Mononuclear cell (primary cell): ENCODE measurements around the gene ARL6IP4. TPM values are rescaled to one million over a fixed set of nuclear protein-coding genes. Genes with fewer than 3 reads are reported as not detected.

Experiments
- H3K27me3 ChIP-seq: 2 replicates; pipeline ENCODE4 v1.6.0; 2011; ENCODE audit warnings: low read length, control low read depth; ENCODE audit not compliant: insufficient read depth
- H3K4me1 ChIP-seq: 2 replicates; pipeline ENCODE4 v1.5.1; 2011; ENCODE audit warnings: mild to moderate bottlenecking, low read length, control low read depth; ENCODE audit not compliant: insufficient read depth
- H3K4me3 ChIP-seq: 2 replicates; pipeline ENCODE4 v1.5.1; 2011; ENCODE audit warnings: mild to moderate bottlenecking, low read length, moderate library complexity
- H3K9me3 ChIP-seq: 2 replicates; pipeline ENCODE4 v1.5.1; 2011; ENCODE audit warnings: low read depth, mild to moderate bottlenecking, control low read depth, low read length
- total RNA-seq: library from RNA; depleted of rRNA; stranded (reverse); fragments of >200 nt; gene quantifications from one replicate; pipeline ENCODE4 v1.2.3, GENCODE V29; 2012

ARL6IP4 gene
- total RNA-seq, 1 donor, result 123 TPM

DNA sequence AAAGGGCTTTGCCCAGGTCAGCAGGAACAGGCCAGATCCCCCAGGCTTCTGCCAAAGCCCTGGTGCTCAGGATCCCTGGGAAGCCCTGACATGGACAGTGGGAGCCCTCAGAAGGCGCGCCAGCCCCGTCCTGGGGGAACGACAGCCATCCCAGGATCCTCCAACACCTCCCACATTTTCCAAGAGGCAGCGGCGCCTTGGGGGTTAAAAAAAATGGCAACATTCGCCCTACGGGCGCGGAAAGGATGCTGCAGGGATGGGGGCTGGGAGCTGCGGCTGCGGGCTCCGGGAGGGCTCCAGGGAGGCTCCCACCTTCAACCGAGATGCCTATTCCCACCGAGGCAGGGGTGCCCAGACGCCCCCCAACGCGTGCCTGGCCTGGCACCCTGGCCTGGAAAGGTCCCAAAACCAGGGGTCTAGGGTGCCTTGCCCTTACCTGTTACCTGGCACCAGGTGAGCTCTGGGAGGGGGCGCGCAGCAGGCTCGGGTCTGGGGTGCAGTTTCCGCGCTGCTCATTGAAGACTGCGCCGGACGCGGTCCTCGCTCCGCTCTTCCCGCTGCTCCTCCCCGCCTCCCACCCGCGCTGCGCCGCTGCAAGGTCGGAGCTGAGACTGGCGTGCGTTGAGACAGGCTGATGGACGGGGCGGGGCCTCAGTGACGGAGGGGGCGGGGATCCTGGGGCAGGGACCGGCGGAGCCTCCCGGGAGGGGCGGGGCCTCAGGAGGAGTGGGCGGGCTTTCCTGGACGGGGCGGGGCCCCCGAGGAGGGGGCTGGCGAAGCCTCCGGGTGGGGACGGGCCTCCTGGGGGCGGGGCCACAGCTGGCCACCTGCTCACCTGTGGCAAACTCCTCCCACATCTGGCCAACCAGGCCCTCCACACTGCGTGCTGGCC, 14.4 kb upstream of the ARL6IP4 start, which contains the start of gene ABCB9:
TSS of gene ABCB9 (minus strand) at position 613 of the 892 bp plus-strand sequence. CDS start 6,228 bp downstream, outside the sequence.
- H3K27me3 ChIP-seq, result no peaks in the 10 kb centered on the region
- peak within 1 kb of the TSS; percentile 31 for H3K4me3 ChIP-seq
- peaks cover 10% of the 10 kb centered on the region for H3K4me1 ChIP-seq
- no peaks in the 10 kb centered on the region for H3K9me3 ChIP-seq

DNA sequence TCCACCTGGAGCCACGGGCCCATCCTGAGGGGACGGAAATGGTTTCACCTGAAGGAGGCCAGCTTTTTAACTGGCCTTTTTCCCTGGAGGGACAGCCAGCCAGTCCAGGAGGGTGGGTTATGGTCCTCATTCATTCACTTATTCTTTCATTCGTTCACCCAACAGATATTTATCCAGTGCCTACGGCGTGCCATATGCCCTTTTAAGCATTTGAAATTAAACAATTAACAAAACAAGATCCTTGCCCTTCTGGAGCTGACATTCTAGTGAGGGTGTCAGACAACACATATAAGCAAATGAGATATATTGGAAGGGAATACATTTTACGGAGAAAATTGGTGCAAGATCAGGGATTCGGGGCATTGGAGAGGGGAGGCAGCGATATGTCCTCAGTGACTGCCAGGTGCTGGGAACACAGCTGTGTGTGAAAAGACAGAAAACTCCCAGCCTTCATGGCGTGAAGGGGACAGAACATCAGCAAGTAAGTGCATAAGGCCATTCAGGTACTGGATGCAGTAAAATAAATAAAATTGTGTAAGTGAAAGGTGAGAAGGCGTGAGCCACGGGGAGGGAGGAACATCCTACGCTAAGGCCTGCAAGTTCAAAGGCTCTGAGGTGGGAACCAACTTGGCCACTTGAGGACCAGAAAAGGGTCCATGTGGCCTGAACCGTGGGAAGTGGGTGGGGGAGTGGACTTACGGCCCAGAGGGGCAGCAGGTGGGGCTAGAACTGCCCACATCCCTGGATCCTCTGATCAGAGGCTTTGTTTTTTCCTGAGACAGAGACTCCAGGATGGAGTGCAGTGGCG, 13.5 kb upstream of the ARL6IP4 start:
- H3K9me3 ChIP-seq, result no peaks in the 10 kb centered on the region
- no peaks in the 10 kb centered on the region for H3K27me3 ChIP-seq
- no peak overlapping the region for H3K4me3 ChIP-seq
- H3K4me1 ChIP-seq, result peaks cover 10% of the 10 kb centered on the region

DNA sequence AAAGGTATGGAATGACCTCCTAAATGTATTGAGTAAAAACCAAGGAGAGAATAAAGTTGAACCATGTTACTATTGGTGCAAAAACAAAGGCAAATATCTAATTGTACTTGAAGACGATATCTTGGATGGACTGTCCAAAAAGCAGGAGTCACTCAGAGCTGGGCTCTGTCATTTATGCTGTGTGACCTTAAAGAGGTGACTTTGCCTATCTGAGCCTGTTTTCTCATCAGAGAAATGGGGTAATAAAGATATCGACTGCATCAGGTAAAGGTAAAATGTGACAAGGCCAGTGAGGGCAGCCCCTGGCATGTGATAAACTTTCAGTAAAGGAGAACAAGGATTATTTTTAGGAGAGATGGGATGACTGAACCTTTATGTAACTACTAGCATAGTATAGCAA, 12.4 kb upstream of the ARL6IP4 start:
- Histone ChIP-seq H3K27me3 (no peaks in the 10 kb centered on the region), H3K4me3 (no peak overlapping the region), H3K9me3 (no peaks in the 10 kb centered on the region), H3K4me1 (peaks cover 10% of the 10 kb centered on the region)

DNA sequence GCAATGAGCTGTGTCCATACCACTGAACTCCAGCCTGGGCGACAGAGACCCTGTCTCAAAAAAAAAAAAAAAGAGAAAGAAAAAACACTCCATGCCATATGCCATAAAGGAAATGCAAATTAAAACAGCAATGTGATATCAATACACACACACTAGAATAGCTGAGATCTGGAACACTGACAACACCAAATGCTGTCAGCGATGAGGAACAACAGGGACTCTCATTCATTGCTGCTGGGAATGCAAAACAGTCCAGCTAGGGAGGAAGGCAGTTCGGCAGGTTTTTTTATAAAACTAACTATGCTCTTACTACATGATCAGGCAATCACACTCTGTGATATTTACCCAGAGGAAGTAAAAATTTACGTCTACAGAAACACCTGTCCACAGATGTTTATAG, 10.8 kb upstream of the ARL6IP4 start:
- Histone ChIP-seq H3K4me1 (peaks cover 19% of the 10 kb centered on the region), H3K27me3 (no peaks in the 10 kb centered on the region), H3K9me3 (no peaks in the 10 kb centered on the region), H3K4me3 (no peak overlapping the region)

DNA sequence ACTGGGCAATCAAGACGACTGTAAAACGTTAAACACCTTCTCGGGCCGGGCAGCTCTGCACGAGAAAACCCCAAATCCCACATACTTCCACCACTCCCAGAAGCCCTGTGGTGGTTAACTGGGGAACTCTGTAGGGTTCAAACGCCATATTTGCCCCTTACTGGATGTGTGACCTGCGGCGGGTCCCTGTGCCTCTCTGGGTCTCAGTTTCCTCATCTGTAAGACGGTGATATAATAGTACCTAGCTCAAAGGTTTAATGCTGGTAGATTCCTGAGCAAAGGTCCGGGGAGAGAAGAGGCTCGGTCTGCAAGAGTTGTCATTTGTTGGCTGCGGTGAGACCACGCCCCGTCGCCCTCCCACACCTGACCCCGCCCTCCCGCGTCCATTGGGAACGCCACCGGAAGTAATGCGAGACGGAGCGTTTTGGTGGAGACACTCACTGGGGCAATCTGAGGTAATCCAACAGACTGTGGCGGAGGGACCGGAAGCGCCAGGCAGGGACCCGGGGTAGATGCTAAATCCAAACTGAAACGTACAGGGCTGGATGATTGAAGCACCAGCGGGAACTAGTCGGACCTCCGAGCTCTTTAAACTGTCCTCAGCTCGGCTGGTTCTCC, 6.1 kb upstream of the ARL6IP4 start:
- Histone ChIP-seq H3K4me3 (peak overlapping the region; percentile 93), H3K4me1 (peaks cover 35% of the 10 kb centered on the region), H3K27me3 (no peaks in the 10 kb centered on the region), H3K9me3 (no peaks in the 10 kb centered on the region)

DNA sequence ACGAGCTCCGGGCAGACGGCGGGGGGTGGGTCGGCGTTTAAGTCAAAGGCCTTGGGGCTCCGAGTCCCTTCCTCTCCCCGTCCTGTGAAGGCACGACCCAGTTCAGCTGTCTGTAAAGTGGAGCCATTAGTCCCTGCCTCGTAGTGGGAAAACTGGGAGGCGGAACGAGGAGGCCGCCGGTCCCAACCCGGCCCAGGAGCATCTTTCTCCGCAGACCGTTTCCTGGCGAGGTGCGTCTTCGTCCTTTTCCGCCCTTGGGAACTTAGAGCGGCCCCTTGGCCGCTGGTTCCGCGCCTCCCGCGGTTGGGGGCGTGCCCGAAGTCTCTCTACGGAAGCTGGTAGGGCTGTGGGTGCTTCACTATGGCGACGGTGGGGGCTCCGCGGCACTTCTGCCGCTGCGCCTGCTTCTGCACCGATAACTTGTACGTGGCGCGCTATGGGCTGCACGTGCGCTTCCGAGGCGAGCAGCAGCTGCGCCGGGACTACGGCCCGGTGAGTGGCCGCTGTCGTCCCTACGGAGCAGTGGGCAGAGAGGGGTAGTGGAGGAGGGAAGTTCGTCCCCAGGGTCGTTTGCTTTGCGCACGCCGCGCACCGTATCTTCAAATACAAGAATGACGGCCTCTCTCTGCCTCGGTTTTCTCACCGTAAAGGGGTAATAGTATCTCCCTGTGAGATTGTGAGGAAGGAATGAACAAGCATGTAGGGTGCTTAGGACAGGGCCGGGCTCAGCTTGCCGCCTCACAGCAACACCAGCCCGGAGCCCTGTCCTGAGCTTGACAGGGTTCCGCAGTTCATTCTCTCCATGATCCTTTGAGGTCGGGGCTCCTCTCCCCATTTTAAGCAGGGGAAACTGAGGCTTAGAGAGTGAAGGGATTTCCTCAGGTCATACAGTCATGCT, 5.3 kb upstream of the ARL6IP4 start, which contains the start of gene OGFOD2:
TSS of gene OGFOD2 (plus strand) at position 353 of the 898 bp plus-strand sequence. CDS start at position 361, 8 bp downstream.
- no peaks in the 10 kb centered on the region for H3K27me3 ChIP-seq
- H3K4me1 ChIP-seq, result peaks cover 42% of the 10 kb centered on the region
- no peaks in the 10 kb centered on the region for H3K9me3 ChIP-seq
- peak within 1 kb of the TSS; percentile 93 for H3K4me3 ChIP-seq

DNA sequence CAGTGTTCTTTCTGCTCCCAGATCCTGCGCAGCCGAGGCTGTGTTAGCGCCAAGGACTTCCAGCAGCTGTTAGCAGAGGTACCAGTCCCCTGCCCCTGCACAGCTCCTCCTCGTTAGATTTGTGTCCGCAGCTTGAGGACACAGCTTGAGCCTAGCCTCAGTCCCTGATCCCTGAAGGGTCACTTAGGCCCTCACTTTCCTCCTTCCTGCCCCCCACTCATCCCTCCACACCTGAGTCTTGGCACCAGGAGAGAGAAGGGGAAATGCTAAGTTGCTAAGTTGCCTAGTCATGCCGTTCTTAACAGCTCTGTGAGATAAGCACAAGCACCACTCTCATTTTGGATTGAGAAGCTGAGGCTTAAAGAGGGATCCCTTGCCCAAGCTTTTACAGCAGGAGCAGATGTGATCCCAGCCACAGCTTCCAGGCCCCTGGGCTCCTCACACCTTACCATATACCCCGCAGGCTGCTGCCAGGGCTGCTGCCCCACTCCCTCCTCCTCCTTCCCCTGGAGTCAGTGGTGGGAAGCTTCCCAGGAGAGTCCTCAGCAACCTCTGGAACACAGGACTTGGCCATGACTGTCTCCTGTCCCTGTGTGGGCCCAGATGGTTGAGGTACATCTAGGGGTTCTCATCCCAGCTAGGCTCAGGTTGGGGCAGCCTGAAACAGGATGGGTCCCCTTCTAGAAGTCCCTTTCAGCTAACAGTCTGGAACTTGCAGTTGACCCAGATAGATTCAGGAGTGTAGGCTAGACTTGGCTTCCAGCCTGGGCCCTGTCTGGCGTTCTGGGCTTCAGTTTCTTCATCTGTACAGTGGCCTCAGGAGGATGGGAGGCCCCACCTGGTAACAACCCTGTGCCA, 4.5 kb upstream of the ARL6IP4 start:
- Histone ChIP-seq H3K9me3 (no peaks in the 10 kb centered on the region), H3K27me3 (no peaks in the 10 kb centered on the region), H3K4me1 (peaks cover 44% of the 10 kb centered on the region), H3K4me3 (peak overlapping the region; percentile 93)

DNA sequence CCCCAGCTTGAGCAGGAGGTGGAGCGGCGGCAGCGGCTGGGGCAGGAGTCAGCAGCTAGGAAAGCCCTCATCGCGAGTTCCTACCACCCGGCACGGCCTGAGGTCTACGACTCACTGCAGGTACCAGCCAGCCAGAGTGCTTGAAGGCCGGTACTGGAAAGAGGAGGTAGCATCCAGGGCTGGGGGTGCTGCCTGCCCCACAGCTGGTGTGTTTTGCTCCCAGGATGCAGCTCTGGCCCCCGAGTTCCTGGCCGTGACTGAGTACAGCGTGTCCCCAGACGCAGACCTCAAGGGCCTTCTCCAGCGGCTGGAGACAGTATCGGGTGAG, 3.9 kb upstream of the ARL6IP4 start:
- Histone ChIP-seq H3K9me3 (no peaks in the 10 kb centered on the region), H3K27me3 (no peaks in the 10 kb centered on the region), H3K4me3 (no peak overlapping the region), H3K4me1 (peaks cover 50% of the 10 kb centered on the region)

DNA sequence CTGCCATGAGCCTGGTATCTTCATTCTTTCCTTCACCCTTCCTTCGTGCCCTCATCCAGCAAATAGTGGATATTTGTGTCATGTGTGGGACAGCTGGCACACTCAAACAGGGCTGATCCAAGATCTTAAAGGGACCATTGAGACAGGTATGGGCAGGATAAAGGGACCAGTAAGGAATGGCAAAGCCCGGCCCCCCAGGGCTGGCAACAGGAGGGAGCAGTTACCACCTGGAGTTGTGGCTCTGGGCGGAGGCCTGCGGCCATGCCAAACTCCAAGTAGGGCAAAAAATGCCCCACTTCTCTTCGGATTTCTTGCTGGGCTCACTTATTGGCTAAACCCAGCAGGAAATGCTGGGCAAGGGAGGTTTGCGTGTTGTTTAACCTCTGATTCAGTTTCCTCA, 3.3 kb upstream of the ARL6IP4 start:
- no peaks in the 10 kb centered on the region for H3K9me3 ChIP-seq
- peaks cover 56% of the 10 kb centered on the region for H3K4me1 ChIP-seq
- no peaks in the 10 kb centered on the region for H3K27me3 ChIP-seq
- no peak overlapping the region for H3K4me3 ChIP-seq

DNA sequence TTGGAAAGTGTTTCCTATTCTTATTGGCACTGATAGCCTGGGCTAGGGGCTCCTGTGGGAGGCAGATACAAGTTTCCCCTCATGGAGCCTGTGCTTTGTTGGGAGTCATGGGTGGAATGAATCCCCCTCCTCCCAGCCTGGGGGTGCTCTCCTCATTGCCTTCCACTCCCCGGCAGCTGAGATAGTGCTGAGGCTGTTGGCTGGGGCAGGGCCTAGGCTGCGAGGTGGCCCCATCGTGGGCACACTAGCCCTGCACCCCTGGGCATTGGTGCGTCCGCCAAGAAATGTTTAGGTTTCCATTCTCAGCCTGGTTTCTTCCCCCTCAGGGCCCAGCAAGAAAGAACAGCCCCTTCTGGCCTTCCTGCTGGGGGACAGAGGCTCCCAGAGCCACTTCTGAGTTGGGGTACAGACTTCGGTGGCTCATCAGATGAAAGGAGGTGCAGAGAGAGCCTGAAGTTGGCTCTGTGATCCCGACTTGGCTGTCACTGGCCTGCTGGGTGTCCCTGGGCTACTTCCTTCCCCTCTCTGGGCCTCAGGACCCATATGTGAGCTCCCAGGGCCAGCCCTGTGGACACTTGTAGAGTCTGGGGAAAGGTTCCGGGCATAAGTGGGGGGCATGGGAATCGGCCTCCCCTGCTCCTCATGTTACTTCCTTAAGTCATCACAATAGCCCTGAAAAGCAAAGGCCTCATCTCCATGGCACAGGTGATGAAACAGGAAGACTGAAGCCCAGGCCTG, 2.7 kb upstream of the ARL6IP4 start:
- Histone ChIP-seq H3K9me3 (no peaks in the 10 kb centered on the region), H3K4me3 (no peak overlapping the region), H3K27me3 (no peaks in the 10 kb centered on the region), H3K4me1 (peaks cover 62% of the 10 kb centered on the region)

DNA sequence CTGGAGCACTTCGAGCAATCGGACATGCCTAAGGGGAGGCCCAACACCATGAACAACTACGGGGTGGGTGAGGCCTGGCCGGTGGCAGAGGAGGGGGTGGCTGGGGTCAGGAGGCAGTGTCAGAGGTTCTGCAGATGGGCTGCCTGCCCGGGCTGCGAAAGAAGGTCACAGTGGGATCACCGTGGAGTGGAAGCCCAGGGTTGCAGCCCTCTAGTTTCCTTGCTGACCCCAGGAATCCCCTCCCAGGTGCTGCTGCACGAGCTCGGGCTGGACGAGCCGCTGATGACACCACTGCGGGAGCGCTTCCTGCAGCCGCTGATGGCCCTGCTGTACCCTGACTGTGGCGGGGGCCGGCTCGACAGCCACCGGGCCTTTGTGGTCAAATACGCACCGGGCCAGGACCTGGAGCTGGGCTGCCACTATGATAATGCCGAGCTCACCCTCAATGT, 1.9 kb upstream of the ARL6IP4 start:
- peaks cover 69% of the 10 kb centered on the region for H3K4me1 ChIP-seq
- H3K27me3 ChIP-seq, result no peaks in the 10 kb centered on the region
- no peak overlapping the region for H3K4me3 ChIP-seq
- H3K9me3 ChIP-seq, result no peaks in the 10 kb centered on the region

DNA sequence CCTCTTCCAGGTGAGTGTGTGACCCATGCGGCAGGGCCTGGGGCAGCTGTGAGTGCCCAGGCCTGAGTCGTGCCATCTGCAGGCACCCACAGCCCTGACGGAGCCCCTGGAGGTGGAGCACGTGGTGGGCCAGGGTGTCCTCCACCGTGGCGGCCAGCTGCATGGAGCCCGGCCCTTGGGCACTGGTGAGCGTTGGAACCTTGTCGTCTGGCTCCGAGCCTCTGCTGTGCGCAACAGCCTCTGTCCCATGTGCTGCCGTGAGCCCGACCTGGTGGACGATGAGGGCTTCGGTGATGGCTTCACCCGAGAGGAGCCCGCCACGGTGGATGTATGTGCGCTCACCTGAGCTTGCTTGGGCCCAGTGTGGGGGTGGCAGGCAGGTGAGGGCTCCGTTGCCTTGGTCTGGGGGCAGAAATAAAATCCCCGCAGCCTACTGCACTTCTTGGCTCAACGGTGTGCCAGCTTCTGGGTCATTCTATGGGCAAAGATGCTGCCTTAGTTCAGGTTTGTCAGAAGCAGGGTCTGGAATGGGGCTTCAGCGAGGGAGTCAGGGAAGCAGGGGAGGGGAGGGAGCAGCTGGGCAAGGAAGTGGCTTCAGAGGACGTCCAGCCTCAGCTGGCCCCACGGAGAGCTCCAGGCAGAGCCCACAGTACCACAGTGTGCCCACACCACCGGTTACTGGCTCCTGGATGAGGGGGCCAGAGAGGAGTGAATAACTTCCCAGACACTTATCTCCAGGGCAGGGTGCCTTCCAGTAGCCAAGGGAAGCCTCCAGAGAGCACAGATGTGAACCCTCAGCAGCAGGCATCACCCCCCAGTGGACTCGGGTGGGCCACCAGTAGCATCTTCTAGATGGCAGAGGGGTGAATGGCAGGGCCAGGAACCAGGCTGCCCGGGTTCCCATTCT, 1.2 kb upstream of the ARL6IP4 start:
- Histone ChIP-seq H3K27me3 (no peaks in the 10 kb centered on the region), H3K9me3 (no peaks in the 10 kb centered on the region), H3K4me3 (peak overlapping the region; percentile 80), H3K4me1 (peaks cover 69% of the 10 kb centered on the region)
